Calu3 (cell line): Measurements from ENCODE around the gene SCYL3. TPM values are rescaled to one million over a fixed set of nuclear protein-coding genes. Genes with fewer than 3 reads are reported as not detected.
A peak's percentile ranks its signal among the peaks of the same experiment; 100 is the strongest.

Experiments
- BruUV-seq: library from RNA; stranded (reverse); fragments of 400-500 nt; replicated peaks from 2 replicates; lab custom pipeline; 2021; lab: Mats Ljungman, UMichigan
- CTCF ChIA-PET: fragments of 300-600 bp; sonication (Branson Sonifier 250); formaldehyde crosslinking; loops from one replicate; lab custom pipeline; 2022; ENCODE audit warnings: antibody characterized with exemption; lab: Charles Lee
- DNase-seq: peaks from one replicate; pipeline ENCODE4 v3.0.0; 2022
- H3K27ac Mint-ChIP-seq: one replicate; pipeline ENCODE4 v1.8.0; 2022; ENCODE audit warnings: mixed read lengths; ENCODE audit not compliant: unreplicated experiment
- H3K27me3 Mint-ChIP-seq: one replicate; pipeline ENCODE4 v1.8.0; 2022; ENCODE audit warnings: mixed read lengths; ENCODE audit not compliant: unreplicated experiment
- H3K36me3 Mint-ChIP-seq: one replicate; pipeline ENCODE4 v1.8.0; 2022; ENCODE audit warnings: mild to moderate bottlenecking, moderate library complexity, mixed read lengths; ENCODE audit not compliant: insufficient read depth, unreplicated experiment
- H3K4me1 Mint-ChIP-seq: one replicate; pipeline ENCODE4 v1.8.0; 2022; ENCODE audit warnings: mild to moderate bottlenecking, low read depth, mixed read lengths; ENCODE audit not compliant: unreplicated experiment
- H3K4me3 Mint-ChIP-seq: one replicate; pipeline ENCODE4 v1.8.0; 2022; ENCODE audit warnings: mild to moderate bottlenecking, low read depth, moderate library complexity, mixed read lengths; ENCODE audit not compliant: unreplicated experiment
- H3K9me3 Mint-ChIP-seq: one replicate; pipeline ENCODE4 v1.8.0; 2022; ENCODE audit warnings: low read depth, mixed read lengths; ENCODE audit not compliant: unreplicated experiment
- intact Hi-C: fragments of 100-400 bp; cut with micrococcal nuclease; formaldehyde crosslinking; loops from one replicate; pipeline ENCODE4 v1.10.0; 2022; ENCODE audit not compliant: unreplicated experiment
- total RNA-seq: library from RNA; stranded (reverse); gene quantifications from 2 replicates; pipeline ENCODE4 v1.2.3, GENCODE V29; 2022
- TF ChIP-seq, protein P1 (sequence below): fragments of 200-600 bp; IDR thresholded peaks from one replicate; pipeline ENCODE4 v1.8.0; 2022; ENCODE audit warnings: antibody characterized with exemption; ENCODE audit not compliant: unreplicated experiment

SCYL3 gene
- total RNA-seq, 1 experiment from 2014 or later: 18.3 TPM

- Mint-ChIP-seq H3K27ac (peak overlapping the region; percentile 56), H3K9me3 (no peaks in the 10 kb centered on the region), H3K4me1 (peaks cover 20% of the 10 kb centered on the region), H3K4me3 (peak overlapping the region; percentile 39), H3K36me3 (no peaks in the 10 kb centered on the region), H3K27me3 (no peaks in the 10 kb centered on the region)
- BruUV-seq: no TSS peak
- CTCF ChIA-PET: interaction anchor here (0.7 to 0.9 kb wide), 4 partner anchors 13 to 895 kb away, joined by 3 to 4 read pairs (median 3); no protein-coding TSS in a partner anchor
- TF ChIP-seq, protein P1, sequence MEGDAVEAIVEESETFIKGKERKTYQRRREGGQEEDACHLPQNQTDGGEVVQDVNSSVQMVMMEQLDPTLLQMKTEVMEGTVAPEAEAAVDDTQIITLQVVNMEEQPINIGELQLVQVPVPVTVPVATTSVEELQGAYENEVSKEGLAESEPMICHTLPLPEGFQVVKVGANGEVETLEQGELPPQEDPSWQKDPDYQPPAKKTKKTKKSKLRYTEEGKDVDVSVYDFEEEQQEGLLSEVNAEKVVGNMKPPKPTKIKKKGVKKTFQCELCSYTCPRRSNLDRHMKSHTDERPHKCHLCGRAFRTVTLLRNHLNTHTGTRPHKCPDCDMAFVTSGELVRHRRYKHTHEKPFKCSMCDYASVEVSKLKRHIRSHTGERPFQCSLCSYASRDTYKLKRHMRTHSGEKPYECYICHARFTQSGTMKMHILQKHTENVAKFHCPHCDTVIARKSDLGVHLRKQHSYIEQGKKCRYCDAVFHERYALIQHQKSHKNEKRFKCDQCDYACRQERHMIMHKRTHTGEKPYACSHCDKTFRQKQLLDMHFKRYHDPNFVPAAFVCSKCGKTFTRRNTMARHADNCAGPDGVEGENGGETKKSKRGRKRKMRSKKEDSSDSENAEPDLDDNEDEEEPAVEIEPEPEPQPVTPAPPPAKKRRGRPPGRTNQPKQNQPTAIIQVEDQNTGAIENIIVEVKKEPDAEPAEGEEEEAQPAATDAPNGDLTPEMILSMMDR: no peak
- no peak for DNase-seq
- intact Hi-C loops: no loop called here
Measured at GRCh38 chr1:169915150-169915549, 21.5 kb upstream of the SCYL3 start.

DNA sequence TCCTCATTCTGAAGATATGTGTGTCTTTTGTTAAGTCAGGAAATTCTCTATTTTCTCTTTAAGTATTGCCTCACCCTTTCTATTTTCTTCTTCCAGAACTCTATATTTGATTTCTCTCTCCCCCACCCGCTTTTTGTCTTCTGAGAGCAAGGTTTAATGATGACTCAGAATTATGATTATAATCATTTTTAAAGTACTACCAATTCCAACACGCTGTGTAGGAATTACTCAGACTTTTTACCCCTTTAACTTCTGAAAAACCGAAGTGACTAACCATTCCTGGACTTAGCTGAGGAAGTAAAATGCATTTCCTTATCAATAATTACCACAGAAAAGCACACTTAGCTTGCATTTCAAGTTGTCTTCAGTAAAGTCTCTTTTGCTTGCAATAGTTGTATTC, 20.8 kb upstream of the SCYL3 start:
- Mint-ChIP-seq H3K36me3 (no peaks in the 10 kb centered on the region), H3K4me3 (peak overlapping the region; percentile 39), H3K27ac (peak overlapping the region; percentile 56), H3K27me3 (no peaks in the 10 kb centered on the region), H3K4me1 (peaks cover 20% of the 10 kb centered on the region), H3K9me3 (no peaks in the 10 kb centered on the region)
- BruUV-seq: no TSS peak
- TF ChIP-seq, protein P1: no peak
- CTCF ChIA-PET: interaction anchor here (0.7 to 0.9 kb wide), 4 partner anchors 12 to 896 kb away, joined by 3 to 4 read pairs (median 3); no protein-coding TSS in a partner anchor
- intact Hi-C loops: no loop called here
- DNase-seq: no peak

DNA sequence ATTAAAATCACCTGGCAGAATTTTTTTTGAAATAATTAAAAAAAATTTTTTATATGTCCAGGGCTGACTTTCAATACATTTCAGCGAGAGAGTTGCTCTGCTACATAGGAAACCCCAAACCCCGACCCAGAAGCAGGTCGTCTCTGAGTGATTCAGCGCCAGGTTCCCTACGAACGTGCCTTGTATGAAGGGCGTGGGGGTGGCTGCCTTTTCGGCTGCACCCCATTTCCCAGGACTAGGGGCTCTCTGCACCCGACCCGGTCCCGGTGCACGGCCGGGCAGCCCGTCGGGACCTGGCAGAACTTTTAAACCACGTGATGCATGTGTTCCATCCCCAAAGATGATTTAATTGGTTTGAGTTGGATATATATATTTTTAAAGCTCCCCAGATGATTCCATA, 15.8 kb upstream of the SCYL3 start:
- Mint-ChIP-seq H3K4me3 (no peak overlapping the region), H3K27me3 (no peaks in the 10 kb centered on the region), H3K9me3 (no peaks in the 10 kb centered on the region), H3K27ac (no peak overlapping the region), H3K36me3 (no peaks in the 10 kb centered on the region), H3K4me1 (peaks cover 8% of the 10 kb centered on the region)
- no peak for DNase-seq
- TF ChIP-seq, protein P1: no peak
- intact Hi-C loops: no loop called here
- BruUV-seq: no TSS peak
- CTCF ChIA-PET: no interaction called here

DNA sequence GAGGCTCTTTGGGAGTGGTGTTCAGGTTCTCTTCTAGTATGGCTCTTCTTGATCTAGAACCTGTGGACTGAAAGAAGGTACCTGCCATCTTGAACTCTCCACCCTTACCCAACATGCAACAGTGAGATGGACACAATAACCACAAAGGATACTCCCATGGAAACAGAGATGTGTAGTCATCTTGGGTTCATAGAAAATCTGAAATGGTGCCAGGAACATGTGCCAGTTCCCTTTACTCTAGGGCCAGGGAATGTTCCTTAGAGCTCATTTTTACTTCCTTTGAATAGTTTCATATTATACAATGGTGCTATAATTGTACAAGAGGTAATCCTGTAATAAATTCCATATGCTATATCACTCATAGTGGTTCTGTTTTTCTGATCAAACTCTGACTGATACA, 13.2 kb upstream of the SCYL3 start:
- H3K4me1 Mint-ChIP-seq: no peaks in the 10 kb centered on the region
- no peaks in the 10 kb centered on the region for H3K36me3 Mint-ChIP-seq
- no peak overlapping the region for H3K27ac Mint-ChIP-seq
- no peak overlapping the region for H3K4me3 Mint-ChIP-seq
- CTCF ChIA-PET: no interaction called here
- TF ChIP-seq, protein P1: no peak
- no peaks in the 10 kb centered on the region for H3K27me3 Mint-ChIP-seq
- no peaks in the 10 kb centered on the region for H3K9me3 Mint-ChIP-seq
- no TSS peak for BruUV-seq
- intact Hi-C loops: no loop called here
- no peak for DNase-seq
